AG04449 (cell line): ENCODE measurements around the gene CPVL.

Experiments
- CTCF ChIA-PET: fragments of 350-600 bp; formaldehyde crosslinking; extraction: SDS; loops from one replicate; lab custom pipeline; 2021; ENCODE audit warnings: antibody characterized with exemption; lab: Yijun Ruan, JAX
- POLR2A ChIA-PET: fragments of 400-600, 350-600 bp; formaldehyde crosslinking; extraction: SDS; loops from one replicate; lab custom pipeline; 2020; ENCODE audit warnings: antibody characterized with exemption, inconsistent platforms; lab: Yijun Ruan, JAX
- DNase-seq: peaks from one replicate; pipeline ENCODE4 v3.0.0-alpha.2; 2010; ENCODE audit warnings: low read depth, low spot score
- H3K4me3 ChIP-seq: 2 replicates; pipeline ENCODE4 v1.5.1; 2011; ENCODE audit warnings: low read depth, mild to moderate bottlenecking, control low read depth, low read length
- TF ChIP-seq, protein P1 (sequence below): IDR thresholded peaks from one replicate; pipeline ENCODE4 v1.5.1; 2011; ENCODE audit warnings: mild to moderate bottlenecking, moderate library complexity, low read length, control low read depth, inconsistent platforms; ENCODE audit not compliant: insufficient read depth; ENCODE audit errors: missing control alignments

Gene CPVL

DNA sequence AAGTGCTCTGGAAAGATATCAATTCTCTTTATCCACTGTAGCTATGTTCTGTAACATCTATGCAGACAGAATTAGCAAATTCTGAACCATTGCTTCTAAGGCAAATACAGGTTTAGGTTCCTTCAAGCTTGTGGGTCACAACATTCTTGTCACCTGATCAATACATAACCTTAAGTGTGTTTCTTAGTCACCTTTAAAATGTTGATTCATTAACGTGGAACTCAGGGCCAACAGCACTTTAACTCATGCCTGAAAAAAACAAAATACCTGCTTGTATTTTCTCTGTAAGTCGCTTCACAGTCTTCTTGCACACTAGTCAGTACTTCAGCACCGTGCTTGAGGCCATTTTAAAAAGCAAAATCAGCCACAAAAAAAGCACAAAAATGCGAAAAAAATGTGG lies 153.0 kb downstream of the CPVL start:
- DNase-seq: no peak
- ChIA-PET CTCF (no interaction called here), POLR2A (no interaction called here)
- TF ChIP-seq, protein P1, sequence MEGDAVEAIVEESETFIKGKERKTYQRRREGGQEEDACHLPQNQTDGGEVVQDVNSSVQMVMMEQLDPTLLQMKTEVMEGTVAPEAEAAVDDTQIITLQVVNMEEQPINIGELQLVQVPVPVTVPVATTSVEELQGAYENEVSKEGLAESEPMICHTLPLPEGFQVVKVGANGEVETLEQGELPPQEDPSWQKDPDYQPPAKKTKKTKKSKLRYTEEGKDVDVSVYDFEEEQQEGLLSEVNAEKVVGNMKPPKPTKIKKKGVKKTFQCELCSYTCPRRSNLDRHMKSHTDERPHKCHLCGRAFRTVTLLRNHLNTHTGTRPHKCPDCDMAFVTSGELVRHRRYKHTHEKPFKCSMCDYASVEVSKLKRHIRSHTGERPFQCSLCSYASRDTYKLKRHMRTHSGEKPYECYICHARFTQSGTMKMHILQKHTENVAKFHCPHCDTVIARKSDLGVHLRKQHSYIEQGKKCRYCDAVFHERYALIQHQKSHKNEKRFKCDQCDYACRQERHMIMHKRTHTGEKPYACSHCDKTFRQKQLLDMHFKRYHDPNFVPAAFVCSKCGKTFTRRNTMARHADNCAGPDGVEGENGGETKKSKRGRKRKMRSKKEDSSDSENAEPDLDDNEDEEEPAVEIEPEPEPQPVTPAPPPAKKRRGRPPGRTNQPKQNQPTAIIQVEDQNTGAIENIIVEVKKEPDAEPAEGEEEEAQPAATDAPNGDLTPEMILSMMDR: no peak
- no peak overlapping the region for H3K4me3 ChIP-seq

DNA sequence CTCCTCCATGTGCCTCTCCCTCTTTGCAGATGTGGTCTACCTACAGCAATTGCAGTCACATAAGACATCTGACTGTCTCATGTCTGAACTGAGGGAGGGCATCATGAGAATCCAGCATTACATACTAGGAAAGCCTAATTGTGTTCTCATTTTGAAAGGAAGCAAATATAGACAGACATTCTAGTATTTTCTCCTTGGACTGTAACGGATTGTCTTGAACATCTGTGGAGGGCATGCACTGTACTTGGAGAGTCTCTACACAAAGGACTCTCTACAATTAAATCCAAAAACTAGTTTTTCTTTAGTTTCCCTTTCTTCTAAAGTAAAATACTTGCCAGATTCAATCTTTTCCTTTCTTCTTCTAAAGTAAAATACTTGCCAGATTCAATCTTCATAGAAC lies 153.5 kb downstream of the CPVL start:
- CTCF ChIA-PET: no interaction called here
- TF ChIP-seq, protein P1: no peak
- no peak for DNase-seq
- no peak overlapping the region for H3K4me3 ChIP-seq
- POLR2A ChIA-PET: no interaction called here

DNA sequence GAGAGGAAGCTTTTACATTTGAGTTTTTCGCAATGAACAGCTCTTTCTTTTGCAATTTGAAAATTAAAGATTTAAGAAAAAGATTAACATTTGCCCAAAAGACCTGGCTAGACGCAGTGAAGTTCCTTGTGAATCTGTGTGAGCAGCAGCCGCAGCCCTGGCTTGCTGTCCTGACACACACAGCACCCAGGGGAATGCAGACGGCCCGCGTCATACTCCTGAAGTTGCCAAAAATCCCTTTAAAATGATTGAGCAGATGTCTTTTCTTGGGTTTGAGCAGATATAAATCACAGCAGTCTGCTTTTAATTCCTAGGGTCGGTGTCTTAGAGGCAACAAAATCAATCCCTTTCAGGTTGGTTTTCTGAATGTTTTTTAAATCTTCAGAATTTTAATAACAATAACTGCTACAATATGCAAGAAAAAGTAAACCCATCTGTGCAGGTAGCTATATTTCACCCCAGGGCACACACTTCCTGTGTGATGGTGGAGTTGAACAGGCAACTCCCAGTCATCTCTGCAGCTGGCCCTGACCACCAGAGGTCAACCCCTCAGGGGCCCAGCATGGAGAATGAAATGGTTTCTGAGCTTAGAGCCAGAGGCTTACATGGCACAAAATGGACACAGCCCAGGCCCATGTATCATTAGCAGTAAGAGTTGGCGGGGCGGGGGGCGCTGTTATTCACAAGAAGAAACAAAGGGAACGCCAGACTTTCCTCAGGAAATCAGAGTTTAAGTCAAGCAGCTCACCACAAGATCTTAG lies 156.0 kb downstream of the CPVL start:
- TF ChIP-seq, protein P1: no peak
- peak; percentile 29 for DNase-seq
- ChIA-PET POLR2A (no interaction called here), CTCF (interaction anchor here (0.9 to 2.0 kb wide), 7 partner anchors 11 to 66 kb away, joined by 3 to 9 read pairs (median 3); no protein-coding TSS in a partner anchor)
- H3K4me3 ChIP-seq: no peak overlapping the region

DNA sequence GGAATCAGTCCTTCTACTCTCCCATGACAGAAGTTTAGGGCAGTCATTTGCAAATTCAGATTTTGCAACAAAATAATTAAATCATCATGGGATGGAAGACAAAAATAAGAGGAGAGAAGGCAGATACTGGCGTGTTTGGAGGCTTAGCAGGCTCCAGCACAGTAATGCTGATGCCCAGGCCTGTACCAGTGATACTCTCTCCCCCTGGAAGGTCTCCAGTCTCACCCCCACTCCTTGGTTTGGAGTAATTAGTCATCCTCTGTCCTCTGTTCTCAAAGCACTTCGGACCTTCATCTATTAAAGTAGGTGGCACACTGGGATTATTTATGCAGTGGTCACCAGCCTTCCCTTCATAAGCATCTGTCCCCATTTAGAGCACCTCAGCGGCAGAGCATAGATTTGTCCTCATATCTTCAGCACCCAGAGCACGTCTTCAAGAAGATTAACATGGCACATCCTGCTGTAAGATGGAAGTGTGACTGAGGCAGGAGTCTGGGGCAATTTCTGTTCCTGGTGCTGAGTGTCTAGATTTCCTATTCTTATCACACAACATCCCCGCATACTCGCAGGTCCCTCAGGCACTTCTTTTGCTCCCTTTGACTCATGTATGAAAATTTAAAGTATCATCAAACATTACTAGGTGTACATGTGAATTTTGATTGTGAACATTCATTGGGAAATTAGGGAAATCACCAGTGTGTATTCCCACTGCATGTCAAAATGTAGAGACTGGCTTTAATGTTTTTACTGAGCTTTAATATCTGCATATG lies 156.9 kb downstream of the CPVL start:
- DNase-seq: no peak
- POLR2A ChIA-PET: interaction anchor here (0.6 kb wide), 1 partner anchor 87 kb away, joined by 3 read pairs; no protein-coding TSS in a partner anchor
- CTCF ChIA-PET: interaction anchor here (0.9 to 2.0 kb wide), 3 partner anchors 12 to 33 kb away, joined by 3 to 9 read pairs (median 6); no protein-coding TSS in a partner anchor
- H3K4me3 ChIP-seq: no peak overlapping the region
- TF ChIP-seq, protein P1: no peak

DNA sequence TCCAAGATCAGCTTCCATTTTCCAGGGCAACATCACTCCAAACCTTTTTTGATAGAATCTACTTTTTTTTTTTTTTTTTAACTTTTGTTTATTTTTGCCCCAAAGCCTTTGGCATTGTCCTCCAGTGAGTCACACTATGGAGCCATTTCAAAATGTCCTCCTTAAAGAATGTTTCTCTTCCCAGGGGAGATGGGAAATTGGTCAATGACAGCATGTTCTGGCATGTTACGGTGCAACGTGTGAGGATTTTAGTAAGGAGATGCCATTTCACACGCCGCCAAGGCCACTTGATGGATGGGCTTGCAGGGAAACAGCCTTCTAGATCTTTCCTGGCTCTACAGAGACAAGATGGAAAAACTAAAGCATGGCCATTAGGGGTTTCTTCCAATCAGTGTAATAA lies 157.5 kb downstream of the CPVL start:
- TF ChIP-seq, protein P1: no peak
- POLR2A ChIA-PET: interaction anchor here (0.6 to 0.7 kb wide), 4 partner anchors 9 to 1232 kb away, joined by 3 to 6 read pairs (median 4); no protein-coding TSS in a partner anchor
- no peak overlapping the region for H3K4me3 ChIP-seq
- CTCF ChIA-PET: interaction anchor here (1.4 kb wide), 1 partner anchor 32 kb away, joined by 5 read pairs; no protein-coding TSS in a partner anchor
- DNase-seq: peak; percentile 91
